K562 (cell line): ENCODE data around the gene HEXIM1. TPM values are rescaled to one million over a fixed set of nuclear protein-coding genes. Genes with fewer than 3 reads are reported as not detected.

ENCODE experiments used
- ATAC-seq: fragments of 200-7000 bp; cut with Tn5 transposase; 3 replicates; pipeline ENCODE4 v1.9.1; 2020; ENCODE audit warnings: moderate library complexity
- BruUV-seq: library from RNA; stranded (reverse); fragments of 400-500 nt; replicated peaks from 2 replicates; lab custom pipeline; 2021; lab: Mats Ljungman, UMichigan
- CTCF ChIA-PET: fragments of 300-600 bp; formaldehyde crosslinking; extraction: SDS; loops from one replicate; lab custom pipeline; 2021; ENCODE audit warnings: low intra/inter-chr PET ratio; lab: Yijun Ruan, JAX
- POLR2A ChIA-PET: fragments of 300-600, 350-650 bp; sonication (Branson Sonifier 250); formaldehyde crosslinking; extraction: SDS; loops from one replicate; lab custom pipeline; 2021; ENCODE audit warnings: antibody characterized with exemption, inconsistent platforms; lab: Yijun Ruan, JAX
- DNase-seq, 4 experiments: peaks; one replicate each; pipeline versions ENCODE4 v3.0.0 to v3.0.0-alpha.2; 2011 to 2018; ENCODE audit warnings: low spot score in 3 of 4, mixed read lengths in 3 of 4; ENCODE audit errors: extremely low read depth in 1 of 4
- FAIRE-seq: peaks from 2 replicates; lab custom pipeline; 2011; peaks lifted over from hg19 to GRCh38; lab: Jason Lieb, UNC
- H2AFZ ChIP-seq: 2 replicates; pipeline ENCODE4 v1.6.0; 2011; ENCODE audit warnings: low read depth, low read length, control low read depth, inconsistent platforms
- H3K27ac ChIP-seq: fragments of 200-600 bp; 3 replicates; pipeline ENCODE4 v1.8.0; 2011; ENCODE audit warnings: low read depth, mild to moderate bottlenecking, control low read depth, inconsistent platforms, low read length, moderate library complexity, mixed read lengths; ENCODE audit errors: extremely low read depth
- H3K27me3 ChIP-seq, 2 experiments: fragments of 300-600 bp in 1 of 2; 2 replicates in 1 of 2; 3 replicates in 1 of 2; pipeline versions ENCODE4 v1.6.0 to v1.8.0; 2011; ENCODE audit warnings: inconsistent platforms in 2 of 2, low read length in 2 of 2, mild to moderate bottlenecking in 1 of 2, mixed read lengths in 1 of 2, moderate library complexity in 1 of 2; ENCODE audit not compliant: control insufficient read depth in 2 of 2, insufficient read depth in 2 of 2
- H3K36me3 ChIP-seq: fragments of 300-600 bp; 3 replicates; pipeline ENCODE4 v1.8.0; 2011; ENCODE audit warnings: mild to moderate bottlenecking, low read length, inconsistent platforms; ENCODE audit not compliant: control insufficient read depth, insufficient read depth
- H3K4me1 ChIP-seq, 2 experiments: fragments of 200-600 bp in 1 of 2; replicated peaks in 1 of 2; 2 replicates in 1 of 2; 3 replicates in 1 of 2; pipeline versions ENCODE4 v1.5.1 to v1.8.0; 2011; ENCODE audit warnings: inconsistent platforms in 2 of 2, low read length in 2 of 2, mild to moderate bottlenecking in 1 of 2, mixed read lengths in 1 of 2, moderate library complexity in 1 of 2; ENCODE audit not compliant: control insufficient read depth in 2 of 2, insufficient read depth in 2 of 2
- H3K4me2 ChIP-seq: 2 replicates; pipeline ENCODE4 v1.6.1; 2011; ENCODE audit warnings: low read length, control low read depth, inconsistent platforms, mixed read lengths; ENCODE audit not compliant: insufficient read depth
- H3K4me3 ChIP-seq: fragments of 200-600 bp; sonication (generic), shearing (Covaris generic); 2 replicates; pipeline ENCODE4 v1.5.1; 2016; ENCODE audit warnings: control low read depth, inconsistent platforms
- H3K79me2 ChIP-seq: fragments of 200-600 bp; 3 replicates; pipeline ENCODE4 v1.8.0; 2011; ENCODE audit warnings: low read length, inconsistent platforms; ENCODE audit not compliant: control insufficient read depth, insufficient read depth
- H3K9ac ChIP-seq, 2 experiments: 2 replicates each; pipeline versions ENCODE4 v1.6.0 to v1.6.1; 2011; ENCODE audit warnings: low read depth in 2 of 2, low read length in 2 of 2, control low read depth in 1 of 2, inconsistent platforms in 1 of 2, mild to moderate bottlenecking in 1 of 2, mixed read lengths in 1 of 2; ENCODE audit not compliant: insufficient read depth in 1 of 2
- H3K9me1 ChIP-seq: one replicate; pipeline ENCODE4 v1.6.0; 2011; ENCODE audit warnings: inconsistent platforms, mild to moderate bottlenecking, low read length, moderate library complexity; ENCODE audit not compliant: control insufficient read depth, insufficient read depth
- H3K9me3 ChIP-seq: replicated peaks from 2 replicates; pipeline ENCODE4 v1.5.1; 2011; ENCODE audit warnings: low read depth, low read length, inconsistent platforms; ENCODE audit not compliant: control insufficient read depth, insufficient read depth
- H4K20me1 ChIP-seq: replicated peaks from 2 replicates; pipeline ENCODE4 v1.6.1; 2011; ENCODE audit warnings: low read length, inconsistent platforms, mixed read lengths; ENCODE audit not compliant: control insufficient read depth, insufficient read depth
- ATF6 ChIP-seq: sonication (generic); formaldehyde crosslinking; IDR thresholded peaks from 2 replicates; pipeline ENCODE4 v1.4.0; 2020; ENCODE audit warnings: mild to moderate bottlenecking, missing genetic modification reagents
- CEBPG ChIP-seq, 3 experiments: fragments of 200-800 bp in 1 of 3; sonication (Bioruptor generic) in 1 of 3; sonication (generic) in 1 of 3; formaldehyde crosslinking in 1 of 3; IDR thresholded peaks in 2 of 3; conservative IDR thresholded peaks in 1 of 3; 2 replicates each; pipeline versions ENCODE4 v1.6.1 to v1.8.0; 2016 to 2022; ENCODE audit warnings: missing compliant biosample characterization in 2 of 3, missing genetic modification characterization in 2 of 3, mild to moderate bottlenecking in 1 of 3, missing genetic modification reagents in 1 of 3
- CREBBP ChIP-seq: IDR thresholded peaks from one replicate; pipeline ENCODE4 v1.6.1; 2012; ENCODE audit warnings: low read depth, mild to moderate bottlenecking, control low read depth, inconsistent platforms, low read length
- CREM ChIP-seq: IDR thresholded peaks from 2 replicates; pipeline ENCODE4 v1.6.1; 2014; ENCODE audit warnings: antibody characterized with exemption, low read depth
- CXXC5 ChIP-seq: fragments of 250-450 bp; sonication (Bioruptor Pico); IDR thresholded peaks from 2 replicates; pipeline ENCODE4 v1.8.0; 2022; ENCODE audit warnings: inconsistent platforms, mild to moderate bottlenecking, moderate library complexity
- FOSL1 ChIP-seq: fragments of 200-800 bp; sonication (Bioruptor generic); conservative IDR thresholded peaks from 2 replicates; pipeline ENCODE4 v1.6.1; 2016; ENCODE audit warnings: missing genetic modification characterization, missing compliant biosample characterization
- FOXP1 ChIP-seq: sonication (generic); formaldehyde crosslinking; IDR thresholded peaks from 2 replicates; pipeline ENCODE4 v1.8.0; 2022; ENCODE audit warnings: mild to moderate bottlenecking, missing genetic modification reagents
- MED1 ChIP-seq: sonication (generic); formaldehyde crosslinking; IDR thresholded peaks from 2 replicates; pipeline ENCODE4 v1.8.1; 2023; ENCODE audit warnings: missing genetic modification reagents, borderline replicate concordance
- PML ChIP-seq: IDR thresholded peaks from 2 replicates; pipeline ENCODE4 v1.6.1; 2012; ENCODE audit warnings: low read length, inconsistent platforms
- POLR2B ChIP-seq: fragments of 450-650 bp; IDR thresholded peaks from 2 replicates; pipeline ENCODE4 v1.6.1; 2018; ENCODE audit warnings: low read depth; ENCODE audit not compliant: partially characterized antibody
- RBM34 ChIP-seq: fragments of 200-400 bp; formaldehyde crosslinking; IDR thresholded peaks from 2 replicates; pipeline ENCODE4 v1.6.1; 2018; ENCODE audit warnings: low read length, borderline replicate concordance; ENCODE audit not compliant: insufficient read depth
- SMARCA4 ChIP-seq: fragments of 450-650 bp; IDR thresholded peaks from 2 replicates; pipeline ENCODE4 v1.6.1; 2016
- SMARCE1 ChIP-seq: fragments of 450-650 bp; IDR thresholded peaks from 2 replicates; pipeline ENCODE4 v1.7.1; 2016; ENCODE audit warnings: mild to moderate bottlenecking
- U2AF1 ChIP-seq: fragments of 200-400 bp; formaldehyde crosslinking; optimal IDR thresholded peaks from 2 replicates; pipeline ENCODE3; 2017; ENCODE audit warnings: mild to moderate bottlenecking, low read depth, low read length, moderate library complexity
- WHSC1 ChIP-seq: IDR thresholded peaks from one replicate; pipeline ENCODE4 v1.6.1; 2012; ENCODE audit warnings: low read length, control low read depth, inconsistent platforms
- ZNF143 ChIP-seq: sonication (generic); formaldehyde crosslinking; IDR thresholded peaks from 2 replicates; pipeline ENCODE4 v1.9.0; 2022; ENCODE audit warnings: mild to moderate bottlenecking, missing genetic modification reagents
- ZNF280A ChIP-seq: fragments of 450-650 bp; IDR thresholded peaks from 2 replicates; pipeline ENCODE4 v1.6.1; 2018; ENCODE audit warnings: mild to moderate bottlenecking, low read depth; ENCODE audit not compliant: partially characterized antibody
- ZNF316 ChIP-seq: fragments of 450-650 bp; IDR thresholded peaks from 2 replicates; pipeline ENCODE4 v1.6.1; 2016
- whole genome bisulfite sequencing: fragments of 100-300 bp; shearing (Covaris generic); methylation state at CpG from one replicate; pipeline ENCODE4 v1.1.6; 2016; ENCODE audit warnings: low coverage, mixed read lengths; ENCODE audit not compliant: insufficient coverage; ENCODE audit errors: missing lambda C conversion rate; 5-methylcytosine and 5-hydroxymethylcytosine counted together
- in situ Hi-C: fragments of 300-500 bp; cut with MboI; formaldehyde crosslinking; loops from 4 replicates; pipeline ENCODE4 v1.15.0; 2018; ENCODE audit warnings: inconsistent platforms, mixed read lengths
- intact Hi-C: fragments of 100-400 bp; cut with micrococcal nuclease; formaldehyde crosslinking; loops from 2 replicates; pipeline ENCODE4 v1.14.2; 2022
- polyA plus RNA-seq, 8 experiments: library from polyadenylated mRNA; depleted of rRNA in 4 of 8; stranded (reverse) in 5 of 8; unstranded in 3 of 8; fragments of >200 nt; fragmentation: Nextera tagmentation in 2 of 8; fragmentation: Illumina TruSeq in 1 of 8; extraction: Ambion mirVana in 2 of 8; extraction: Trizol in 1 of 8; gene quantifications; 2 replicates each; pipeline versions ENCODE4 v1.2.1 to v1.2.3, GENCODE V29; 2011 to 2014; ENCODE audit warnings: inconsistent platforms in 1 of 8, missing spikeins in 1 of 8
- total RNA-seq, 7 experiments: library from RNA; depleted of rRNA in 6 of 7; stranded (reverse); fragments of >200 nt in 6 of 7; fragmentation: Illumina TruSeq in 2 of 7; extraction: Trizol in 2 of 7; gene quantifications; 2 replicates each; pipeline versions ENCODE4 v1.2.1 to v1.2.3, GENCODE V29; 2011 to 2021; ENCODE audit warnings: low replicate concordance in 1 of 7

The HEXIM1 gene
- total and polyA plus RNA-seq, 9 of the 15 experiments (the other 6 are each of a cell fraction or from before 2014, with no cell fraction given) = 1.4 to 28.3 (median 9.1) TPM

- peak overlapping the region in 1 of 2 experiments; percentile 33; a peak in 1 of 4 replicates for H3K9ac ChIP-seq
- no peak for DNase-seq
- intact Hi-C loops = loop anchor here (5.0 kb wide), 1 partner anchor 250 kb away; no protein-coding TSS in a partner anchor
- 62% methylated on average over 11 of the region's 12 CpGs for WGBS
- no peaks in the 10 kb centered on the region for H3K27me3 ChIP-seq
- H4K20me1 ChIP-seq = no peaks in the 10 kb centered on the region
- BruUV-seq = no TSS peak
- FAIRE-seq = no peak
- peaks cover 7 to 36% of the 10 kb centered on the region in 2 experiments for H3K4me1 ChIP-seq
- no peak overlapping the region for H2AFZ ChIP-seq
- H3K27ac ChIP-seq = no peak overlapping the region
- in situ Hi-C loops = loop anchor here (5.0 kb wide), 1 partner anchor 60 kb away; no protein-coding TSS in a partner anchor
- CTCF ChIA-PET = interaction anchor here (1.4 to 6.2 kb wide), 3 partner anchors 15 to 249 kb away, joined by 5 to 165 read pairs (median 29); no protein-coding TSS in a partner anchor
- no peak overlapping the region for H3K4me3 ChIP-seq
- H3K4me2 ChIP-seq = no peak overlapping the region
- H3K9me3 ChIP-seq = no peaks in the 10 kb centered on the region; the same call in 1 of the 2 replicates
- no peaks in the 10 kb centered on the region for H3K9me1 ChIP-seq
- H3K79me2 ChIP-seq = peaks cover 7% of the 10 kb centered on the region; the same call in 1 of the 3 replicates
- POLR2A ChIA-PET = interaction anchor here (1.0 to 7.1 kb wide), 4 partner anchors 13 to 56 kb away, joined by 3 to 119 read pairs (median 4); partner anchors contain the start of gene HEXIM1
- TF ChIP-seq SMARCA4 (no peak), PML (no peak), ZNF280A (no peak), WHSC1 (no peak), MED1 (CRISPR knock-in tag) (no peak), CEBPG (CRISPR knock-in tag; IDR thresholded peaks at IDR 0.05) (no peak), CEBPG (tag; conservative IDR thresholded peaks at IDR 0.05 in 1 of 2, IDR thresholded peaks at IDR 0.05 in 1 of 2) (no peak), CREM (no peak), ATF6 (CRISPR knock-in tag) (no peak), SMARCE1 (no peak), ZNF316 (no peak), CREBBP (no peak), U2AF1 (no peak), FOSL1 (no peak), CXXC5 (no peak), FOXP1 (no peak), ZNF143 (CRISPR knock-in tag) (no peak), POLR2B (no peak), RBM34 (no peak)
- no peaks in the 10 kb centered on the region for H3K36me3 ChIP-seq
- no peak for ATAC-seq
Observed at GRCh38 chr17:45136846-45137560, 11.3 kb upstream of the HEXIM1 start.
